GM19351 (cell line): ENCODE data around the gene YBX2.

Source experiments
- ATAC-seq: cut with Tn5 transposase; IDR thresholded peaks from one replicate; pipeline ENCODE4 v1.9.1; 2021; ENCODE audit warnings: mild to moderate bottlenecking, moderate library complexity; ENCODE audit not compliant: unreplicated experiment

YBX2 gene

GRCh38 chr17:7279448-7279847 lies 15.0 kb downstream of the YBX2 start:
- ATAC-seq = no peak

GRCh38 chr17:7266784-7267183 lies 27.7 kb downstream of the YBX2 start:
- no peak for ATAC-seq

GRCh38 chr17:7263801-7264078 lies 30.7 kb downstream of the YBX2 start:
- no peak for ATAC-seq

GRCh38 chr17:7262935-7263800 lies 31.3 kb downstream of the YBX2 start:
- ATAC-seq = no peak

GRCh38 chr17:7262192-7262934 lies 32.1 kb downstream of the YBX2 start, which contains the start of gene CLDN7:
CLDN7 (minus strand) TSS chr17:7262478; CDS start chr17:7262043, 435 bp downstream.
- no peak for ATAC-seq

GRCh38 chr17:7261379-7262191 lies 32.9 kb downstream of the YBX2 start:
- ATAC-seq = no peak

- no peak for ATAC-seq
Measured at GRCh38 chr17:7260651-7261378, 33.6 kb downstream of the YBX2 start.

- no peak for ATAC-seq
Measured at GRCh38 chr17:7260151-7260550, 34.3 kb downstream of the YBX2 start.

- ATAC-seq = no peak
Measured at GRCh38 chr17:7259555-7259889, 34.9 kb downstream of the YBX2 start.

- no peak for ATAC-seq
Measured at GRCh38 chr17:7258731-7259554, 35.5 kb downstream of the YBX2 start.

GRCh38 chr17:7256766-7257456 lies 37.5 kb downstream of the YBX2 start:
- ATAC-seq = no peak

GRCh38 chr17:7254511-7254910 lies 39.9 kb downstream of the YBX2 start:
- no peak for ATAC-seq

- no peak for ATAC-seq
Measured at GRCh38 chr17:7253082-7253481, 41.4 kb downstream of the YBX2 start.

GRCh38 chr17:7252176-7253043 lies 42.0 kb downstream of the YBX2 start, which contains the start of gene ELP5:
ELP5 (plus strand) TSS chr17:7252215; CDS start chr17:7252551, 336 bp downstream.
- ATAC-seq = peak; percentile 51

- ATAC-seq = peak; percentile 88
Measured at GRCh38 chr17:7251661-7252175, 42.7 kb downstream of the YBX2 start, which contains the start of gene CTDNEP1. CTDNEP1 (minus strand) TSS chr17:7251734; CDS start chr17:7251296, 438 bp downstream.

GRCh38 chr17:7250695-7251627 lies 43.5 kb downstream of the YBX2 start:
- ATAC-seq = no peak

GRCh38 chr17:7249830-7250229 lies 44.6 kb downstream of the YBX2 start:
- ATAC-seq = no peak
